SK-N-SH (cell line): Measurements from ENCODE around the gene SNRPA1. TPM values are rescaled to one million over a fixed set of nuclear protein-coding genes. Genes with fewer than 3 reads are reported as not detected.

ENCODE experiments used
- CTCF ChIA-PET: fragments of 300-600, 350-600 bp; formaldehyde crosslinking; extraction: SDS; loops from one replicate; lab custom pipeline; 2021; lab: Yijun Ruan, JAX
- POLR2A ChIA-PET: fragments of 350-600 bp; sonication (Branson Sonifier 250); formaldehyde crosslinking; extraction: SDS; loops from one replicate; lab custom pipeline; 2020; ENCODE audit warnings: antibody characterized with exemption, inconsistent platforms; lab: Yijun Ruan, JAX
- DNase-seq: peaks from one replicate; pipeline ENCODE4 v3.0.0; 2012
- H2AFZ ChIP-seq: fragments of 200-600 bp; sonication (generic); 2 replicates; pipeline ENCODE4 v1.8.1; 2016; ENCODE audit warnings: antibody characterized with exemption, mild to moderate bottlenecking, low read depth
- H3F3A ChIP-seq: fragments of 200-600 bp; sonication (generic); replicated peaks from 2 replicates; pipeline ENCODE3; 2016; ENCODE audit warnings: antibody characterized with exemption, mild to moderate bottlenecking; ENCODE audit not compliant: insufficient read depth
- H3K27ac ChIP-seq, 2 experiments: fragments of 200-500 bp in 1 of 2; fragments of 200-600 bp in 1 of 2; sonication (Bioruptor generic) in 1 of 2; sonication (generic), shearing (Covaris generic) in 1 of 2; 2 replicates each; pipeline versions ENCODE4 v1.5.1 to v1.6.1; 2014 to 2016; ENCODE audit warnings: low read depth in 2 of 2, inconsistent platforms in 1 of 2, low read length in 1 of 2, mild to moderate bottlenecking in 1 of 2, mixed read lengths in 1 of 2
- H3K27me3 ChIP-seq: fragments of 200-600 bp; sonication (generic), shearing (Covaris generic); 2 replicates; pipeline ENCODE4 v1.6.1; 2016; ENCODE audit warnings: mixed run types; ENCODE audit not compliant: insufficient read depth
- H3K36me3 ChIP-seq, 2 experiments: fragments of 200-500 bp in 1 of 2; fragments of 200-600 bp in 1 of 2; sonication (Bioruptor generic) in 1 of 2; sonication (generic) in 1 of 2; replicated peaks in 1 of 2; 2 replicates each; pipeline versions ENCODE3 to v1.5.1; 2014 to 2016; ENCODE audit warnings: low read length in 1 of 2, mild to moderate bottlenecking in 1 of 2; ENCODE audit not compliant: insufficient read depth in 2 of 2, control insufficient read depth in 1 of 2
- H3K4me1 ChIP-seq, 2 experiments: fragments of 200-500 bp in 1 of 2; fragments of 200-600 bp in 1 of 2; sonication (Bioruptor generic) in 1 of 2; sonication (generic), shearing (Covaris generic) in 1 of 2; 2 replicates each; pipeline versions ENCODE4 v1.5.1 to v1.6.1; 2014 to 2016; ENCODE audit warnings: low read depth in 1 of 2, low read length in 1 of 2, mixed run types in 1 of 2; ENCODE audit not compliant: insufficient read depth in 2 of 2, control insufficient read depth in 1 of 2
- H3K4me2 ChIP-seq: fragments of 200-600 bp; sonication (generic), shearing (Covaris generic); 2 replicates; pipeline ENCODE4 v1.6.1; 2017; ENCODE audit warnings: mixed run types
- H3K4me3 ChIP-seq, 2 experiments: fragments of 200-500 bp in 1 of 2; fragments of 200-600 bp in 1 of 2; sonication (Bioruptor generic) in 1 of 2; sonication (generic), shearing (Covaris generic) in 1 of 2; 2 replicates each; pipeline versions ENCODE4 v1.5.1 to v1.8.1; 2014 to 2016; ENCODE audit warnings: low read depth in 2 of 2, inconsistent platforms in 1 of 2, low read length in 1 of 2, mild to moderate bottlenecking in 1 of 2, mixed read lengths in 1 of 2, moderate library complexity in 1 of 2
- H3K79me2 ChIP-seq: fragments of 200-600 bp; sonication (generic); 2 replicates; pipeline ENCODE4 v1.8.1; 2017; ENCODE audit warnings: mild to moderate bottlenecking; ENCODE audit not compliant: insufficient read depth
- H3K9ac ChIP-seq: fragments of 200-600 bp; sonication (generic); 2 replicates; pipeline ENCODE4 v1.6.1; 2017; ENCODE audit warnings: mixed run types
- H3K9me2 ChIP-seq: fragments of 200-600 bp; sonication (generic); 2 replicates; pipeline ENCODE4 v1.6.1; 2017; ENCODE audit warnings: mixed run types
- H3K9me3 ChIP-seq: fragments of 200-600 bp; sonication (generic); 2 replicates; pipeline ENCODE4 v1.6.1; 2017; ENCODE audit warnings: mixed run types, mild to moderate bottlenecking, moderate library complexity
- H4K20me1 ChIP-seq: fragments of 200-600 bp; sonication (generic); 2 replicates; pipeline ENCODE4 v1.6.1; 2017; ENCODE audit warnings: mild to moderate bottlenecking, mixed run types; ENCODE audit not compliant: insufficient read depth
- CTCF ChIP-seq: fragments of 200-600 bp; sonication (generic); IDR thresholded peaks from 2 replicates; pipeline ENCODE4 v1.6.1; 2017; ENCODE audit warnings: antibody characterized with exemption, mild to moderate bottlenecking, moderate library complexity
- ELF1 ChIP-seq: IDR thresholded peaks from 2 replicates; pipeline ENCODE4 v1.4.0; 2012
- EZH2phosphoT487 ChIP-seq: fragments of 200-600 bp; sonication (generic); IDR thresholded peaks from 2 replicates; pipeline ENCODE4 v1.6.1; 2017; ENCODE audit warnings: low read depth, mixed run types, mild to moderate bottlenecking, antibody characterized with exemption, moderate library complexity, borderline replicate concordance
- GABPA ChIP-seq: IDR thresholded peaks from 2 replicates; pipeline ENCODE4 v1.4.0; 2012; ENCODE audit warnings: low read depth, mild to moderate bottlenecking
- IRF3 ChIP-seq: fragments of 150-350 bp; IDR thresholded peaks from 2 replicates; pipeline ENCODE4 v1.6.1; 2016; ENCODE audit warnings: mild to moderate bottlenecking, low read depth, low read length
- JUND ChIP-seq: IDR thresholded peaks from 2 replicates; pipeline ENCODE4 v1.4.0; 2012
- PBX3 ChIP-seq: IDR thresholded peaks from 2 replicates; pipeline ENCODE4; 2012
- RAD21 ChIP-seq: IDR thresholded peaks from 2 replicates; pipeline ENCODE4 v1.6.1; 2012; ENCODE audit warnings: mild to moderate bottlenecking, low read length
- REST ChIP-seq: IDR thresholded peaks from 2 replicates; pipeline ENCODE4 v1.6.1; 2012; ENCODE audit warnings: mild to moderate bottlenecking, low read depth, low read length, moderate library complexity
- TAF1 ChIP-seq: IDR thresholded peaks from 2 replicates; pipeline ENCODE4 v1.6.1; 2012; ENCODE audit warnings: low read depth, mild to moderate bottlenecking, low read length, moderate library complexity, borderline replicate concordance
- TEAD4 ChIP-seq: IDR thresholded peaks from 2 replicates; pipeline ENCODE4 v1.4.0; 2012; ENCODE audit warnings: mild to moderate bottlenecking, borderline replicate concordance; ENCODE audit not compliant: insufficient read depth
- USF2 ChIP-seq: fragments of 150-350 bp; IDR thresholded peaks from 2 replicates; pipeline ENCODE4 v1.6.1; 2017; ENCODE audit warnings: antibody characterized with exemption, low read length, low read depth, borderline replicate concordance
- WGBS: methylation state at CpG from one replicate; pipeline ENCODE4 v1.1.6; 2017; ENCODE audit warnings: low lambda C conversion rate; 5-methylcytosine and 5-hydroxymethylcytosine counted together
- polyA plus RNA-seq, 3 experiments: library from polyadenylated mRNA; depleted of rRNA; stranded (reverse); fragments of >200 nt; gene quantifications; 2 replicates each; pipeline ENCODE4 v1.2.3, GENCODE V29; 2012

SNRPA1 gene
- polyA plus RNA-seq, 1 of the 3 experiments (the other 2 are of a cell fraction), result 62.3 TPM

- Histone ChIP-seq H3K4me3 (no peak overlapping the region), H3K79me2 (no peaks in the 10 kb centered on the region), H3K27me3 (peaks cover 8% of the 10 kb centered on the region; the same call in 1 of the 2 replicates), H2AFZ (no peak overlapping the region), H3K9me2 (no peaks in the 10 kb centered on the region), H3K4me1 (no peaks in the 10 kb centered on the region), H3K9ac (no peak overlapping the region), H3K36me3 (no peaks in the 10 kb centered on the region), H3K27ac (no peak overlapping the region), H4K20me1 (no peaks in the 10 kb centered on the region), H3K4me2 (no peak overlapping the region), H3K9me3 (no peaks in the 10 kb centered on the region)
- WGBS, result 62% methylated on average over 17 of the region's 21 CpGs
- no peak for DNase-seq
- CTCF ChIA-PET, result no interaction called here
- TF ChIP-seq TAF1, result no peak
- TF ChIP-seq JUND, result no peak
- no peak for TF ChIP-seq TEAD4
- TF ChIP-seq IRF3, result no peak
- no peak for TF ChIP-seq EZH2phosphoT487
- no peak for TF ChIP-seq REST
- no peak for TF ChIP-seq RAD21
- no peak for TF ChIP-seq ELF1
- no peak for TF ChIP-seq USF2
- TF ChIP-seq, all 33 proteins: peak for 0
- POLR2A ChIA-PET, result no interaction called here
- H3F3A ChIP-seq, result no peaks in the 10 kb centered on the region
Observed at GRCh38 chr15:101326462-101327146, 31.6 kb upstream of the SNRPA1 start.

- Histone ChIP-seq H3K4me2 (no peak overlapping the region), H3K4me1 (no peaks in the 10 kb centered on the region), H3K9me3 (no peaks in the 10 kb centered on the region), H3K4me3 (no peak overlapping the region), H3K27me3 (peaks cover 8% of the 10 kb centered on the region; the same call in 1 of the 2 replicates), H3K27ac (no peak overlapping the region), H4K20me1 (no peaks in the 10 kb centered on the region), H3K9me2 (no peaks in the 10 kb centered on the region), H3K79me2 (no peaks in the 10 kb centered on the region), H3K36me3 (no peaks in the 10 kb centered on the region), H2AFZ (no peak overlapping the region), H3F3A (no peaks in the 10 kb centered on the region), H3K9ac (no peak overlapping the region)
- no peak for DNase-seq
- 69% methylated on average over 8 of the region's 8 CpGs for WGBS
- CTCF ChIA-PET, result interaction anchor here (0.8 kb wide), 1 partner anchor 26 kb away, joined by 3 read pairs; no protein-coding TSS in a partner anchor
- POLR2A ChIA-PET, result no interaction called here
- no peak for TF ChIP-seq PBX3
- no peak for TF ChIP-seq CTCF
- TF ChIP-seq REST, result no peak
- TF ChIP-seq EZH2phosphoT487, result no peak
- no peak for TF ChIP-seq GABPA
Observed at GRCh38 chr15:101326026-101326315, 30.9 kb upstream of the SNRPA1 start.
